T-cell (primary cell): ENCODE results near the gene NLGN2. TPM values are rescaled to one million over a fixed set of nuclear protein-coding genes. Genes with fewer than 3 reads are reported as not detected.
"Not testable (repeated sequence)": the region's sequence is repeated elsewhere in the genome, so short reads cannot be mapped to it uniquely, and the experiment has no call there.

Source experiments
- ATAC-seq, 4 experiments: fragments of 200-7000 bp in 3 of 4; fragments of 150-1000 bp in 1 of 4; cut with Tn5 transposase; replicated peaks in 1 of 4; 1 replicate in 3 of 4; 2 replicates in 1 of 4; pipeline ENCODE4 v1.10.0; 2021; ENCODE audit warnings: moderate library complexity in 3 of 4, mild to moderate bottlenecking in 2 of 4, moderate number of reproducible peaks in 1 of 4
- CTCF ChIA-PET, 2 donors: fragments of 300-600 bp; sonication (Branson Sonifier 250); formaldehyde crosslinking; loops; one replicate each; lab custom pipeline; 2022; ENCODE audit warnings: antibody characterized with exemption in 2 of 2; lab: Charles Lee
- POLR2A ChIA-PET, 2 donors: fragments of 300-600 bp; sonication (Branson Sonifier 250); formaldehyde crosslinking; loops; one replicate each; lab custom pipeline; 2022; ENCODE audit warnings: antibody characterized with exemption in 2 of 2; lab: Charles Lee
- DNase-seq, 35 experiments: peaks; one replicate each; pipeline versions ENCODE4 v3.0.0 to v3.0.0-alpha.2; 2013 to 2023
- H3K27ac ChIP-seq: one replicate; pipeline ENCODE4 v1.5.1; 2013; ENCODE audit warnings: low read length
- H3K27me3 ChIP-seq, 2 experiments: replicated peaks in 1 of 2; 1 replicate in 1 of 2; 2 replicates in 1 of 2; pipeline versions ENCODE4 v1.6.1 to v1.7.0; 2013; ENCODE audit warnings: low read length in 1 of 2, mixed read lengths in 1 of 2; ENCODE audit not compliant: control insufficient read depth in 2 of 2, insufficient read depth in 2 of 2; ENCODE audit errors: extremely low read depth in 1 of 2
- H3K36me3 ChIP-seq, 2 donors: 1 replicate in 1 of 2; 2 replicates in 1 of 2; pipeline versions ENCODE4 v1.6.1 to v1.7.0; 2013; ENCODE audit warnings: low read length in 1 of 2; ENCODE audit not compliant: control insufficient read depth in 2 of 2, insufficient read depth in 1 of 2; ENCODE audit errors: extremely low read depth in 1 of 2
- H3K4me1 ChIP-seq, 2 experiments: 1 replicate in 1 of 2; 2 replicates in 1 of 2; pipeline versions ENCODE4 v1.6.1 to v1.7.0; 2013; ENCODE audit warnings: low read length in 2 of 2, mixed read lengths in 1 of 2; ENCODE audit not compliant: insufficient read depth in 2 of 2, control insufficient read depth in 1 of 2; ENCODE audit errors: extremely low read depth in 1 of 2
- H3K4me3 ChIP-seq, 2 donors: 1 replicate in 1 of 2; 2 replicates in 1 of 2; pipeline versions ENCODE4 v1.5.1 to v1.7.0; 2013; ENCODE audit warnings: mild to moderate bottlenecking in 2 of 2, low read length in 1 of 2, moderate library complexity in 1 of 2; ENCODE audit not compliant: control insufficient read depth in 1 of 2; ENCODE audit errors: extremely low read depth in 1 of 2
- H3K9me3 ChIP-seq: 2 replicates; pipeline ENCODE4 v1.7.0; 2013
- H3K27ac Mint-ChIP-seq, 2 donors: one replicate each; pipeline ENCODE4 v1.8.0; 2020 to 2021; ENCODE audit warnings: mild to moderate bottlenecking in 2 of 2, mixed read lengths in 2 of 2
- H3K27me3 Mint-ChIP-seq, 2 donors: one replicate each; pipeline ENCODE4 v1.8.0; 2021 to 2022; ENCODE audit warnings: mixed read lengths in 2 of 2
- H3K36me3 Mint-ChIP-seq: one replicate; pipeline ENCODE4 v1.8.0; 2021; ENCODE audit warnings: mixed read lengths
- H3K4me1 Mint-ChIP-seq, 3 donors: one replicate each; pipeline ENCODE4 v1.8.0; 2020 to 2022; ENCODE audit warnings: mixed read lengths in 3 of 3, mild to moderate bottlenecking in 1 of 3
- H3K4me3 Mint-ChIP-seq, 3 donors: one replicate each; pipeline ENCODE4 v1.8.0; 2020 to 2022; ENCODE audit warnings: mild to moderate bottlenecking in 3 of 3, mixed read lengths in 3 of 3, moderate library complexity in 3 of 3
- H3K9me3 Mint-ChIP-seq, 3 donors: one replicate each; pipeline ENCODE4 v1.8.0; 2020 to 2022; ENCODE audit warnings: mixed read lengths in 3 of 3
- WGBS: methylation state at CpG from one replicate; pipeline ENCODE4 v1.1.5; 2013; ENCODE audit warnings: missing lambda C conversion rate; ENCODE audit not compliant: insufficient coverage; 5-methylcytosine and 5-hydroxymethylcytosine counted together
- total RNA-seq, 35 experiments: library from RNA in 6 of 35; stranded (reverse) in 6 of 35; fragments of 120-200 nt in 1 of 35; gene quantifications; one replicate each; pipeline versions ENCODE4 v1.2.1 to v1.2.4 and lab custom pipeline; 2013 to 2026

Gene NLGN2
- total RNA-seq (1 to 10 TPM; 6.8 to 8.9 (median 8.4) TPM), total RNA-seq (lab: John Stamatoyannopoulos, UW) (0.53 to 13.4 (median 5.6) reads per million in 29 experiments)
- total RNA-seq (2013) = 2.7 TPM

DNA sequence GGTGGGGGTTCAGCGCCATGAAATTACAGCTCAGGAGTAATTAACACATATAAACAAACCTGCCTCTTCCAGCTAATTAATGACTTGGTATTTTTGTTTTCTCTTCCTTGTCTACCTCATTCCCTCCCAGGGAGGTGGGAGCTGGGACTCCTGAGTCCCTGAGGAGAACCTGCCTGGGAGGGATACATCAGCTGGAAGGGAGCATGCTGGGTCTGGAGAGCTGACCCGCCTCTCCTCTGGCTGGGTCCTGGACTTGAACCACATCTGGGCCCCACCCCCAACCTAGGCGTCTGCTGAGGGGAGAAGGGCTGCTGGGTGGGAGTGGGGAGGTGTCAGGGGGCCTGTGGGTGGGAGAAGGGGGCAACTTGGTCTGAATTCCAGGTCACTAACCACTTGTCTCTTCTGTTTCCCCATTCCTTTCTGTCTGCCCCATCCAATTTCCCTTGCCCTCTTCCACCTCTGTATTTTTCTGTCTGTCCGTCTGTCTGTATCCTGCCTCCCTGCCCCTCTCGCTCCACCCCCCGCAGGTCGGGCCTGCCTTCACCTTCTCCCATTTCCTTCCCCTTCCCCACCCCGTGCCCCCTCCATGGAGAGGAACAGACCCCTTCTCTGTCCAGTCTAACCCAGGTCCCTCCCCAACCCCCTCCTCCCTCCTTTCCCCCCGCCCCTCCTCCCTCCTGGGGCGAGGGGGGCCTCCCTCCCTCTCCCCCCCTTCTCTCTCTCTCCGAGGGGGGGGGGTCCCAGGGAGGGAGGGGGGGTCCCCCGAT lies at the start of gene NLGN2:
NLGN2 (plus strand) TSS at position 361 of the 767 bp plus-strand sequence. CDS start 411 bp downstream, outside the sequence.
- Mint-ChIP-seq H3K9me3 (no peaks in the 10 kb centered on the region), H3K4me3 (peak within 1 kb of the TSS; percentile 6 to 90 (median 39)), H3K4me1 (peaks cover 12 to 25% (median 15%) of the 10 kb centered on the region in 3 donors), H3K27ac (peak within 1 kb of the TSS; percentile 72 to 74), H3K36me3 (no peaks in the 10 kb centered on the region), H3K27me3 (peaks cover 0 to 1% of the 10 kb centered on the region in 2 donors)
- Histone ChIP-seq H3K27me3 (peaks cover 0 to 10% of the 10 kb centered on the region in 2 experiments), H3K9me3 (no peaks in the 10 kb centered on the region), H3K27ac (no peak within 1 kb of the TSS), H3K4me3 (no peak within 1 kb of the TSS), H3K36me3 (no peaks in the 10 kb centered on the region), H3K4me1 (peaks cover 2 to 32% of the 10 kb centered on the region in 2 experiments)
- CTCF ChIA-PET = no interaction called here
- DNase-seq (no peak), ATAC-seq (no peak)
- 8% methylated on average over 2 of the region's 12 CpGs for WGBS
- POLR2A ChIA-PET = no interaction called here

DNA sequence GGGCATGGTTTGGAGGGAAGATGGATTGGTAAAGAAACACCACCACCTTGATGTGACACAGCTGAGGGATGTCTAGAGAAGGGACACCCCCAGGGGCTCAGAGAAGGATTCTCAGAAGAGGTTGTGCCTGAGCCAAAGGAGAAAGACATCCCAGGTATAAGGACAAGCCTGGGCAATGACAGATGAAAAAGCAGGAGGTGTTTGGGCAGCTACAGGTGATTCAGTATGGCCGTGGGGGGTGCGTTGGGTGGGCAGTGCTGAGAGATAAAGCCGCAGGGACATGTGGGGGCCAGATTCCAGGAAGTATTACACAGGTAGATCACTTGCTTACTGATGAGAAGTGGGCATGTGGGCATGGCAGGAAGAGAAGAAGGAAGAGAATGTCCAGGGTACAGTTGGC lies 45.7 kb upstream of the NLGN2 start:
- no peak overlapping the region for H3K27ac Mint-ChIP-seq
- DNase-seq (no peak), ATAC-seq (no peak)
- no peaks in the 10 kb centered on the region for H3K9me3 Mint-ChIP-seq
- Histone ChIP-seq H3K4me1 (no peaks in the 10 kb centered on the region), H3K36me3 (no peaks in the 10 kb centered on the region), H3K4me3 (no peak overlapping the region), H3K27me3 (peaks cover 0 to 16% of the 10 kb centered on the region in 2 experiments), H3K27ac (no peak overlapping the region), H3K9me3 (no peaks in the 10 kb centered on the region)
- peaks cover 2 to 6% of the 10 kb centered on the region in 2 donors for H3K27me3 Mint-ChIP-seq
- no peaks in the 10 kb centered on the region for H3K4me1 Mint-ChIP-seq
- no peaks in the 10 kb centered on the region for H3K36me3 Mint-ChIP-seq
- ChIA-PET POLR2A (no interaction called here), CTCF (interaction anchor here in 1 of 2 donors (0.7 kb wide), 1 partner anchor 13 kb away, joined by 3 read pairs; no protein-coding TSS in a partner anchor)
- H3K4me3 Mint-ChIP-seq = no peak overlapping the region
- WGBS = 59% methylated on average over 3 of the region's 3 CpGs

DNA sequence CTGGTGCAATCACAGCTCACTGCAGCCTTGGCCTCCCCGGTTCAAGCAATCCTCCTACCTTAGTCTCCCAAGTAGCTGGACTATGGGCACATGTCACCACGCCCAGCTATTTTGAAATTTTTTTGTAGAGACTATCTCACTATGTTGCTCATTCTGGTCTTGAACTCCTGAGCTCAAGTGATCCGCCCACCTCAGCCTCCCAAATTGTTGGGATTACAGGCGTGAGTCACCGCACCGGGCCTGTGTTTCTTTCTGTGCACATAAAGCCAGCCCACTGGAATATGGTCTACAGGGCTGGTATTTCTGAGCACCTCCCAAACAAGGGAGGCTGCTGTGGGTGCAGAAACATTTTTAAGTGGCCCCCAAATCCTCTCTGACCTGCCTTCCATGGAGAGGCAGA lies 44.3 kb upstream of the NLGN2 start:
- no peaks in the 10 kb centered on the region for H3K9me3 ChIP-seq
- peaks cover 0 to 14% of the 10 kb centered on the region in 2 experiments for H3K27me3 ChIP-seq
- no peaks in the 10 kb centered on the region for H3K36me3 ChIP-seq
- Mint-ChIP-seq H3K4me1 (no peaks in the 10 kb centered on the region), H3K36me3 (no peaks in the 10 kb centered on the region), H3K27me3 (peaks cover 2 to 6% of the 10 kb centered on the region in 2 donors), H3K27ac (no peak overlapping the region), H3K4me3 (no peak overlapping the region), H3K9me3 (no peaks in the 10 kb centered on the region)
- no peak overlapping the region for H3K27ac ChIP-seq
- no peaks in the 10 kb centered on the region for H3K4me1 ChIP-seq
- 80% methylated on average over 1 of the region's 6 CpGs for WGBS
- ATAC-seq (no peak), DNase-seq (no peak)
- ChIA-PET CTCF (interaction anchor here (0.6 kb wide), 2 partner anchors 8 to 45 kb away, joined by 3 to 4 read pairs; no protein-coding TSS in a partner anchor), POLR2A (no interaction called here)
- H3K4me3 ChIP-seq = no peak overlapping the region

DNA sequence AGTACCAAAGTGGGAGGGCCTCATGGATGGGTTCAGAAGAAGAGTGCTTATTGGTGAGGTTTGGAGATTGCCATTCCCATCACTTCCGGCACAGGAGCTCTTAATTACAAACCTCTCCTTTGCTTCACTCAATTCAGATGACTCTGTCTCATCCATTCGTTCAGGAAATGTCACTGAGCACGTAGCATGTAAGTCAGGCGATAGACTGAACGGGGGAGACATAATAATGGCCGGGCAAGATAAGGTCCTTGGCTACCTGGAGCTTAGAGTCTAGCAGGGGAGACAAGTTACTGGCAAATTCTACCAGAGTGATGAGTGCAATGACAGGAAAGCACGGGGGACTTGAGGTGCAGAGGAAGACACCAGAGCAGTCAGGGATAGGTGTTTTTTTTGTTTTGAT lies 41.7 kb upstream of the NLGN2 start:
- H3K4me3 Mint-ChIP-seq, H3K27ac ChIP-seq, H3K27me3 Mint-ChIP-seq, H3K9me3 ChIP-seq, POLR2A ChIA-PET, H3K4me1 ChIP-seq, H3K27ac Mint-ChIP-seq, DNase-seq, ATAC-seq, H3K4me1 Mint-ChIP-seq, H3K9me3 Mint-ChIP-seq, H3K4me3 ChIP-seq, H3K36me3 ChIP-seq, H3K36me3 Mint-ChIP-seq: not testable (repeated sequence)
- CTCF ChIA-PET = interaction anchor here in 1 of 2 donors (1.0 kb wide), 1 partner anchor 11 kb away, joined by 5 read pairs; the partner anchor contains the start of gene TMEM95
- WGBS = no CpG with 5 or more reads among the region's 7 CpGs
- peaks cover 0 to 18% of the 10 kb centered on the region in 2 experiments for H3K27me3 ChIP-seq

DNA sequence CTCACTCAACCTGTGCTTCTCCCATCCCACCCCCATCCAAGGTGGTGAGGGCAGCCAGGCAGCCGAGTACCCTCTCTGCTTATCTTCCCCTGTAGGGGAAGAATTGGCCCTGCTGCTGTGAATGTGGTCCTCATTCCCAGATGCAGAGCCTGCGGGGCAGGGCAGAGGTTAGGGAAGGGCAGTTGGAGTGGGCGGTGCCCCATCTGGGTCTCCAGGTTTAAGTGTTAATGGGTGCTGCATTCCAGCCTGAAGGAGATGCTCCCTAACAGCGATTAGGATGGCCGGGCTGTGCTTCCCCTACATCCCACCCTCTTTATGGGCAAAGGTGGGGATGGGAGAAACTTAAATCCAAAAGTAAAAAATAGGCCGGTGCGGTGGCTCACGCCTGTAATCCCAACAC lies 40.6 kb upstream of the NLGN2 start:
- Mint-ChIP-seq H3K4me3 (no peak overlapping the region), H3K27ac (no peak overlapping the region), H3K4me1 (no peaks in the 10 kb centered on the region), H3K9me3 (no peaks in the 10 kb centered on the region), H3K36me3 (no peaks in the 10 kb centered on the region), H3K27me3 (peaks cover 0 to 4% of the 10 kb centered on the region in 2 donors)
- no CpG with 5 or more reads among the region's 8 CpGs for WGBS
- CTCF ChIA-PET = interaction anchor here in 1 of 2 donors (0.7 kb wide), 1 partner anchor 14 kb away, joined by 3 read pairs; the partner anchor contains the start of gene TNK1
- Histone ChIP-seq H3K27me3 (peaks cover 0 to 11% of the 10 kb centered on the region in 2 experiments), H3K36me3 (no peaks in the 10 kb centered on the region), H3K27ac (no peak overlapping the region), H3K4me1 (no peaks in the 10 kb centered on the region), H3K4me3 (no peak overlapping the region), H3K9me3 (no peaks in the 10 kb centered on the region)
- no peak for DNase-seq
- POLR2A ChIA-PET = interaction anchor here in 1 of 2 donors (0.6 kb wide), 1 partner anchor 46 kb away, joined by 4 read pairs; no protein-coding TSS in a partner anchor
- ATAC-seq = no peak

DNA sequence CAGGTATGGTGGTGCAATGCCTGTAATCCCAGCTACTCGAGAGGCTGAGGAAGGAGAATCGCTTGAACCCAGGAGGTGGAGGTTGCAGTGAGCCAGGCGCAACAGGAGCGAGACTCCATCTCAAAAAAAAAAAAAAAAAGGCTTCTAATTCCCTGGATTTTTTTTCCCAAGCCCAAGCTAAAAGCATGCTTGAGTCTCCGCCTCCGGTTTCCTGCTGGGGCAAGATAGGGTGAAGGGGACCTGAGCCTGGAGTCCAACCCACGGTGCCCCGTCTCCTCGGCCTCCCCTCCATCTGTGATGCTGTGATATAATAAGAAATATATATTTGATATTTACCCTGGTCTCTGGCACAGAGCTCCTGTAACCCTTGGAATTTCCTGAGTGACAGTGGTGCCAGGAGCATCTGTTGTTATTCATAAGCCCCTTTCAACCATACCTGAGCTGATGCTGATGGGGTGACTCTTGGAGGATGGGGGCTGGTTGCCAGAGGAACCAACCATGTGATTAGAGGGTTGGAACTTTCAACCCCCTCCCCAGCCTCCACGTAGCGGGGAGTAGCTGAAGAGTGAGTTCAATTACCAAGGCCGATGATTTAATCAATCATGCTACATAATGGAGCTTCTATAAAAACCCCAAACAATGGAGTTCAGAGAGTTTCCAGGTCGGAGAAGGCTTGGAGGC lies 39.6 kb upstream of the NLGN2 start:
- Mint-ChIP-seq H3K4me1 (no peaks in the 10 kb centered on the region), H3K4me3 (no peak overlapping the region), H3K9me3 (no peaks in the 10 kb centered on the region), H3K36me3 (no peaks in the 10 kb centered on the region), H3K27ac (no peak overlapping the region), H3K27me3 (peaks cover 0 to 4% of the 10 kb centered on the region in 2 donors)
- Histone ChIP-seq H3K27ac (no peak overlapping the region), H3K9me3 (no peaks in the 10 kb centered on the region), H3K4me3 (no peak overlapping the region), H3K4me1 (no peaks in the 10 kb centered on the region), H3K27me3 (peaks cover 0 to 20% of the 10 kb centered on the region in 2 experiments), H3K36me3 (no peaks in the 10 kb centered on the region)
- CTCF ChIA-PET = interaction anchor here (0.6 to 1.0 kb wide), 3 partner anchors 9 to 71 kb away, joined by 3 to 5 read pairs (median 3); partner anchors contain the start of gene SPEM2 (in 1 of the 2)
- no peak for DNase-seq
- POLR2A ChIA-PET = interaction anchor here in 1 of 2 donors (0.5 kb wide), 1 partner anchor 252 kb away, joined by 4 read pairs; no protein-coding TSS in a partner anchor
- WGBS = no CpG with 5 or more reads among the region's 13 CpGs
- ATAC-seq = no peak
